H1 (cell line): ENCODE data around the gene JPH3. TPM values are rescaled to one million over a fixed set of nuclear protein-coding genes. Genes with fewer than 3 reads are reported as not detected.

Experiments used
- CTCF ChIA-PET: fragments of 300-600 bp; sonication (Branson Sonifier 250); formaldehyde crosslinking; loops from one replicate; lab custom pipeline; 2021; ENCODE audit not compliant: partially characterized antibody; lab: Charles Lee
- POLR2A ChIA-PET: fragments of 300-600 bp; sonication (Branson Sonifier 250); formaldehyde crosslinking; loops from one replicate; lab custom pipeline; 2021; ENCODE audit warnings: inconsistent platforms; ENCODE audit not compliant: partially characterized antibody; lab: Charles Lee
- DNase-seq, 2 experiments: peaks; one replicate each; pipeline versions ENCODE4 v3.0.0 to v3.0.0-alpha.2; 2010 to 2022; ENCODE audit warnings: low spot score in 2 of 2, low read depth in 1 of 2, mixed read lengths in 1 of 2
- FAIRE-seq: peaks from 2 replicates; lab custom pipeline; 2011; peaks lifted over from hg19 to GRCh38; lab: Jason Lieb, UNC
- H2AFZ ChIP-seq: 2 replicates; pipeline ENCODE4 v1.8.1; 2012; ENCODE audit warnings: low read length, inconsistent platforms
- H2AK5ac ChIP-seq: 2 replicates; pipeline ENCODE4 v1.6.1; 2013; ENCODE audit warnings: low read depth, low read length
- H2BK120ac ChIP-seq: replicated peaks from 2 replicates; pipeline ENCODE3; 2013; ENCODE audit warnings: low read depth, low read length, inconsistent platforms
- H2BK12ac ChIP-seq: 2 replicates; pipeline ENCODE4 v1.6.1; 2013; ENCODE audit warnings: low read depth, low read length
- H2BK15ac ChIP-seq: 2 replicates; pipeline ENCODE4 v1.6.1; 2013; ENCODE audit warnings: low read length
- H2BK20ac ChIP-seq: 2 replicates; pipeline ENCODE4 v1.6.1; 2013; ENCODE audit warnings: low read length
- H2BK5ac ChIP-seq: 2 replicates; pipeline ENCODE4 v1.6.1; 2013; ENCODE audit warnings: low read depth, low read length
- H3K14ac ChIP-seq: 2 replicates; pipeline ENCODE4 v1.6.1; 2013; ENCODE audit warnings: inconsistent platforms; ENCODE audit not compliant: insufficient read length
- H3K18ac ChIP-seq: 2 replicates; pipeline ENCODE4 v1.6.1; 2013; ENCODE audit warnings: low read length; ENCODE audit errors: extremely low read depth
- H3K23ac ChIP-seq: 2 replicates; pipeline ENCODE4 v1.6.1; 2013; ENCODE audit warnings: inconsistent platforms; ENCODE audit not compliant: insufficient read length
- H3K23me2 ChIP-seq: 2 replicates; pipeline ENCODE4 v1.6.1; 2013; ENCODE audit warnings: low read depth, low read length
- H3K27ac ChIP-seq: 2 replicates; pipeline ENCODE4 v1.6.1; 2011; ENCODE audit warnings: low read depth, low read length, inconsistent platforms
- H3K27me3 ChIP-seq, 4 experiments: replicated peaks in 1 of 4; 1 replicate in 1 of 4; 2 replicates in 3 of 4; pipeline versions ENCODE4 v1.6.1 to v1.8.1; 2011 to 2013; ENCODE audit warnings: low read length in 3 of 4, mild to moderate bottlenecking in 3 of 4, inconsistent platforms in 2 of 4, mixed read lengths in 2 of 4, moderate library complexity in 1 of 4; ENCODE audit not compliant: control insufficient read depth in 3 of 4, insufficient read depth in 3 of 4; ENCODE audit errors: extremely low read depth in 1 of 4
- H3K36me3 ChIP-seq, 4 experiments: 2 replicates each; pipeline versions ENCODE4 v1.6.1 to v1.8.1; 2011 to 2013; ENCODE audit warnings: mild to moderate bottlenecking in 4 of 4, low read length in 3 of 4, moderate library complexity in 2 of 4, control low read depth in 1 of 4, inconsistent platforms in 1 of 4; ENCODE audit not compliant: insufficient read depth in 4 of 4, control insufficient read depth in 2 of 4
- H3K4ac ChIP-seq: replicated peaks from 2 replicates; pipeline ENCODE3; 2013; ENCODE audit warnings: low read length, low read depth, mixed read lengths, inconsistent platforms; ENCODE audit not compliant: insufficient read length
- H3K4me1 ChIP-seq, 4 experiments: replicated peaks in 1 of 4; 1 replicate in 1 of 4; 2 replicates in 3 of 4; pipeline versions ENCODE4 v1.6.1 to v1.8.1; 2011 to 2013; ENCODE audit warnings: low read length in 3 of 4, inconsistent platforms in 2 of 4, mixed read lengths in 1 of 4; ENCODE audit not compliant: insufficient read depth in 4 of 4, control insufficient read depth in 3 of 4
- H3K4me2 ChIP-seq, 2 experiments: 2 replicates each; pipeline versions ENCODE4 v1.6.1 to v1.8.1; 2011 to 2013; ENCODE audit warnings: low read depth in 2 of 2, low read length in 2 of 2, control low read depth in 1 of 2, inconsistent platforms in 1 of 2, mild to moderate bottlenecking in 1 of 2; ENCODE audit not compliant: insufficient read depth in 1 of 2
- H3K4me3 ChIP-seq, 4 experiments: fragments of 200-600, 300-600 bp in 1 of 4; sonication (generic), shearing (Covaris generic), sonication (Bioruptor Twin) in 1 of 4; 2 replicates each; pipeline versions ENCODE4 v1.5.1 to v1.8.1; 2011 to 2016; ENCODE audit warnings: low read length in 4 of 4, low read depth in 3 of 4, control low read depth in 2 of 4, inconsistent platforms in 2 of 4, mild to moderate bottlenecking in 2 of 4, mixed read lengths in 1 of 4, moderate library complexity in 1 of 4; ENCODE audit not compliant: insufficient read depth in 2 of 4; ENCODE audit errors: extremely low read depth in 1 of 4
- H3K56ac ChIP-seq: replicated peaks from 2 replicates; pipeline ENCODE3; 2013; ENCODE audit warnings: low read depth, mild to moderate bottlenecking, mixed read lengths, low read length, inconsistent platforms; ENCODE audit not compliant: insufficient read length
- H3K79me1 ChIP-seq: 2 replicates; pipeline ENCODE4 v1.6.1; 2013; ENCODE audit warnings: low read depth, low read length, control low read depth
- H3K79me2 ChIP-seq, 2 experiments: 2 replicates each; pipeline versions ENCODE4 v1.6.1 to v1.8.1; 2012 to 2013; ENCODE audit warnings: low read length in 2 of 2, mild to moderate bottlenecking in 2 of 2, inconsistent platforms in 1 of 2; ENCODE audit not compliant: insufficient read depth in 2 of 2, control insufficient read depth in 1 of 2
- H3K9ac ChIP-seq, 4 experiments: replicated peaks in 1 of 4; 1 replicate in 1 of 4; 2 replicates in 3 of 4; pipeline versions ENCODE4 v1.6.1 to v1.8.1; 2011 to 2013; ENCODE audit warnings: low read depth in 3 of 4, low read length in 3 of 4, control low read depth in 2 of 4, mild to moderate bottlenecking in 2 of 4, moderate library complexity in 2 of 4, inconsistent platforms in 1 of 4; ENCODE audit errors: extremely low read depth in 1 of 4
- H3K9me3 ChIP-seq, 2 experiments: 2 replicates each; pipeline versions ENCODE4 v1.6.1 to v1.8.1; 2012 to 2013; ENCODE audit warnings: mild to moderate bottlenecking in 2 of 2, moderate library complexity in 2 of 2, control low read depth in 1 of 2, inconsistent platforms in 1 of 2, low read depth in 1 of 2, low read length in 1 of 2, mixed read lengths in 1 of 2; ENCODE audit not compliant: insufficient read depth in 2 of 2
- H4K20me1 ChIP-seq, 2 experiments: replicated peaks in 1 of 2; 2 replicates each; pipeline versions ENCODE3 to v1.8.1; 2011 to 2013; ENCODE audit warnings: inconsistent platforms in 2 of 2, low read length in 2 of 2, mild to moderate bottlenecking in 1 of 2; ENCODE audit not compliant: insufficient read depth in 2 of 2, control insufficient read depth in 1 of 2
- H4K5ac ChIP-seq: 2 replicates; pipeline ENCODE4 v1.6.1; 2013; ENCODE audit warnings: low read length, low read depth, mixed read lengths, inconsistent platforms; ENCODE audit not compliant: insufficient read length
- H4K8ac ChIP-seq: 2 replicates; pipeline ENCODE4 v1.8.0; 2013; ENCODE audit warnings: mild to moderate bottlenecking, moderate library complexity, low read length, inconsistent platforms; ENCODE audit not compliant: insufficient read depth; ENCODE audit errors: extremely low read depth
- H4K91ac ChIP-seq: replicated peaks from 2 replicates; pipeline ENCODE3; 2013; ENCODE audit warnings: low read length, mixed read lengths, inconsistent platforms; ENCODE audit not compliant: insufficient read length
- ASH2L ChIP-seq: fragments of 200-600, 300-600 bp; sonication (generic); IDR thresholded peaks from one replicate; pipeline ENCODE4 v1.7.1; 2017; ENCODE audit warnings: low read length
- CEBPB ChIP-seq: IDR thresholded peaks from 2 replicates; pipeline ENCODE4 v1.6.1; 2012; ENCODE audit warnings: low read depth, low read length
- EZH2 ChIP-seq: fragments of 200-600 bp; sonication (generic); IDR thresholded peaks from 2 replicates; pipeline ENCODE4 v1.7.1; 2012; ENCODE audit warnings: low read depth, mild to moderate bottlenecking, moderate library complexity, low read length, inconsistent platforms; ENCODE audit not compliant: severe bottlenecking
- GABPA ChIP-seq: IDR thresholded peaks from 2 replicates; pipeline ENCODE4 v1.6.1; 2011; ENCODE audit warnings: mild to moderate bottlenecking, low read length, moderate library complexity, borderline replicate concordance; ENCODE audit not compliant: insufficient read depth
- HDAC2 ChIP-seq, 2 experiments: fragments of 300-600 bp in 1 of 2; sonication (generic) in 1 of 2; IDR thresholded peaks; 2 replicates each; pipeline ENCODE4 v1.6.1; 2011 to 2012; ENCODE audit warnings: low read depth in 2 of 2, low read length in 2 of 2, mild to moderate bottlenecking in 2 of 2, moderate library complexity in 2 of 2, borderline replicate concordance in 1 of 2, inconsistent platforms in 1 of 2
- KDM4A ChIP-seq: IDR thresholded peaks from one replicate; pipeline ENCODE4 v1.7.1; 2012; ENCODE audit warnings: low read depth, mild to moderate bottlenecking, moderate library complexity, low read length, inconsistent platforms; ENCODE audit not compliant: severe bottlenecking
- PHF8 ChIP-seq: fragments of 200-600 bp; sonication (generic); conservative IDR thresholded peaks from 2 replicates; pipeline ENCODE4 v1.7.1; 2012; ENCODE audit warnings: low read depth, mild to moderate bottlenecking, inconsistent platforms, low read length, moderate library complexity
- TEAD4 ChIP-seq: IDR thresholded peaks from 2 replicates; pipeline ENCODE4 v1.6.1; 2012; ENCODE audit warnings: low read depth, low read length, inconsistent platforms, mixed read lengths
- WGBS, 2 experiments: shearing (Covaris generic) in 1 of 2; methylation state at CpG; one replicate each; pipeline versions ENCODE4 v1.1.6 to v1.1.7; 2013 to 2015; ENCODE audit warnings: low lambda C conversion rate in 2 of 2, mixed read lengths in 2 of 2, inconsistent platforms in 1 of 2, low coverage in 1 of 2, missing lambda C conversion rate in 1 of 2; ENCODE audit not compliant: insufficient replicate concordance in 2 of 2, insufficient coverage in 1 of 2, insufficient read length in 1 of 2; ENCODE audit errors: extremely low coverage in 1 of 2, missing lambda C conversion rate in 1 of 2; 5-methylcytosine and 5-hydroxymethylcytosine counted together
- polyA plus RNA-seq, 7 experiments: library from polyadenylated mRNA; depleted of rRNA in 3 of 7; stranded (reverse) in 5 of 7; unstranded in 2 of 7; fragments of >200 nt in 5 of 7; fragments of 200-250 nt in 2 of 7; gene quantifications; 1 replicate in 5 of 7; 2 replicates in 1 of 7; 4 replicates in 1 of 7; pipeline versions ENCODE4 v1.2.1 to v1.2.3, GENCODE V29; 2011 to 2013; ENCODE audit warnings: missing spikeins in 2 of 7, mixed read lengths in 2 of 7
- total RNA-seq: library from RNA; stranded (reverse); fragmentation: NEBNext Ultra II Directional; extraction: Animal tissue kit (Norgen Biotek cat#: 25700); gene quantifications from 2 replicates; pipeline ENCODE4 v1.2.1, GENCODE V29; 2021
- TF ChIP-seq, protein P1 (sequence below): IDR thresholded peaks from 2 replicates; pipeline ENCODE4 v1.6.1; 2011; ENCODE audit warnings: low read length, improper control_type of control experiment

The JPH3 gene
- total and polyA plus RNA-seq, 2 of the 8 experiments (the other 6 are each of a cell fraction or from before 2014, with no cell fraction given), result 10.3 to 28.3 TPM

DNA sequence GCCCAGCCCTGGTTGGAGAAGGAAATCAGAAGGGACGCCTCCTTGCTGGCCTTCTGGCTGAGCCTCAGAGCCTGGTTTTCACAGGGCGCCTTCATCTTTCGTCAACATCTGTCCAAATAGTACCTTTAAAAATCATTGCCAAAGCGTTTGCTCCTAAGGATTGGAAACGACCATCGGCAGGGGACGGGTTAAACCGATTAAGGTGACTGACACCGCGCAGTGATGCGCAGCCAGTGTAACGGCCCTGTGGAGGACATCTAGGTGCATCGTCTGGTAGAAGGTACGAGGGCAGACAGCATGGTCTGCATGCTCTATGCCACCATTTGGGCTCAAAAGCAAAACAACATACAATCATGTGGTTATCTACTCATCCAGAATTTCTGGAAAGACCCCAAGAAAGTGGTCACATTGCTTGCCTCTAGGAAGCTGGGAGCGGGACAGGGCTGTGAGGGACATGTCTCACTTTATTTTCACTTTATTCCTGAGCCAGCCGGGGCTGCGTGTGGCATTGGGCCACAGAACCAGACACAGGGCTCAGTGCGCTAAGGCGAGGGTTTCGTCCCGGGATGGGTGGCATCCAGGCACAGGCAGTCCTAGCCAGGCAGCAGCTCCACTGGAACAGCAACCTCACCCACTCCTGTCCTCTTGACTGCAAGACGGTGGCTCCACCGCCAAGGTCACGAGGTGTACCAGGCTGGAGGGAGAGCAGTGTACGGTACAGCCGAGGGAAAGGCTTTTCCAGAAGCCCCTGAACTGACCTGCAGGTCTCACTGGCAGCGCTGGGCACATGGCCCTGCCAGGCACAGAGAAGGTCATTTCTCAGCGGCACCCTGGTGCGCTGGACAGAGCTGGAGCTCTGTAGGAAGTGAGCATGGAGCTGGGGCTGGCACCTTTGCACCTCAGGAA lies 40.9 kb upstream of the JPH3 start:
- H2BK5ac ChIP-seq, result peak overlapping the region; percentile 44; the same call in 1 of the 2 replicates
- DNase-seq (no peak), FAIRE-seq (no peak)
- H3K27me3 ChIP-seq, result no peaks in the 10 kb centered on the region
- no peak overlapping the region for H3K4me2 ChIP-seq
- no peaks in the 10 kb centered on the region for H3K79me2 ChIP-seq
- no peak overlapping the region for H3K27ac ChIP-seq
- ChIA-PET POLR2A (no interaction called here), CTCF (interaction anchor here (1.0 to 3.5 kb wide), 5 partner anchors 10 to 498 kb away, joined by 3 to 45 read pairs (median 3); no protein-coding TSS in a partner anchor)
- H3K23me2 ChIP-seq, result peaks cover 4% of the 10 kb centered on the region; the same call in 1 of the 2 replicates
- no peak overlapping the region for H2BK120ac ChIP-seq
- H2BK15ac ChIP-seq, result peak overlapping the region; percentile 88; the same call in 1 of the 2 replicates
- H3K9ac ChIP-seq, result no peak overlapping the region
- no peak overlapping the region for H3K4ac ChIP-seq
- H3K79me1 ChIP-seq, result no peaks in the 10 kb centered on the region
- H4K5ac ChIP-seq, result no peak overlapping the region
- peaks cover 0 to 6% of the 10 kb centered on the region in 2 experiments for H4K20me1 ChIP-seq
- H3K4me1 ChIP-seq, result peaks cover 0 to 6% (median 0%) of the 10 kb centered on the region in 4 experiments; a peak in 2 of 7 replicates
- no peak overlapping the region for H4K91ac ChIP-seq
- H3K56ac ChIP-seq, result no peak overlapping the region
- H3K23ac ChIP-seq, result no peak overlapping the region
- peak overlapping the region; percentile 75; the same call in 1 of the 2 replicates for H2AK5ac ChIP-seq
- no peak overlapping the region; the same call in 1 of the 2 replicates for H4K8ac ChIP-seq
- no peak overlapping the region for H2AFZ ChIP-seq
- no peaks in the 10 kb centered on the region for H3K36me3 ChIP-seq
- no peak overlapping the region for H3K14ac ChIP-seq
- peaks cover 0 to 10% of the 10 kb centered on the region in 2 experiments; a peak in 2 of 4 replicates for H3K9me3 ChIP-seq
- H3K18ac ChIP-seq, result no peak overlapping the region
- H2BK20ac ChIP-seq, result no peak overlapping the region
- no peak overlapping the region for H3K4me3 ChIP-seq
- peak overlapping the region; percentile 68; the same call in 1 of the 2 replicates for H2BK12ac ChIP-seq
- 96% methylated on average over 26 of the region's 29 CpGs; no CpG with 5 or more reads in 1 of the 2 experiments for WGBS, 2 experiments
- TF ChIP-seq, protein P1, sequence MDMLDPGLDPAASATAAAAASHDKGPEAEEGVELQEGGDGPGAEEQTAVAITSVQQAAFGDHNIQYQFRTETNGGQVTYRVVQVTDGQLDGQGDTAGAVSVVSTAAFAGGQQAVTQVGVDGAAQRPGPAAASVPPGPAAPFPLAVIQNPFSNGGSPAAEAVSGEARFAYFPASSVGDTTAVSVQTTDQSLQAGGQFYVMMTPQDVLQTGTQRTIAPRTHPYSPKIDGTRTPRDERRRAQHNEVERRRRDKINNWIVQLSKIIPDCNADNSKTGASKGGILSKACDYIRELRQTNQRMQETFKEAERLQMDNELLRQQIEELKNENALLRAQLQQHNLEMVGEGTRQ, result no peak
- TF ChIP-seq KDM4A (no peak), PHF8 (no peak), TEAD4 (no peak), CEBPB (no peak), HDAC2 (IDR thresholded peaks at IDR 0.05; ENCODE audit: borderline replicate concordance in 1 of 2, low read depth in 2 of 2, low read length in 2 of 2) (no peak), EZH2 (no peak), GABPA (no peak), ASH2L (no peak)
